Astrocyte (in vitro differentiated cells and primary cell): ENCODE data around the gene ST6GALNAC3.

ENCODE experiments used
- EZH2 ChIP-seq: IDR thresholded peaks from 2 replicates; pipeline ENCODE4 v1.6.1; 2012; ENCODE audit warnings: mild to moderate bottlenecking, low read length, inconsistent platforms; ENCODE audit not compliant: insufficient read depth
- TF ChIP-seq, protein P1 (sequence below): IDR thresholded peaks from 2 replicates; pipeline ENCODE4 v1.5.1; 2011; ENCODE audit warnings: low read depth, mild to moderate bottlenecking, inconsistent platforms, low read length, moderate library complexity; ENCODE audit not compliant: insufficient read depth

DNA sequence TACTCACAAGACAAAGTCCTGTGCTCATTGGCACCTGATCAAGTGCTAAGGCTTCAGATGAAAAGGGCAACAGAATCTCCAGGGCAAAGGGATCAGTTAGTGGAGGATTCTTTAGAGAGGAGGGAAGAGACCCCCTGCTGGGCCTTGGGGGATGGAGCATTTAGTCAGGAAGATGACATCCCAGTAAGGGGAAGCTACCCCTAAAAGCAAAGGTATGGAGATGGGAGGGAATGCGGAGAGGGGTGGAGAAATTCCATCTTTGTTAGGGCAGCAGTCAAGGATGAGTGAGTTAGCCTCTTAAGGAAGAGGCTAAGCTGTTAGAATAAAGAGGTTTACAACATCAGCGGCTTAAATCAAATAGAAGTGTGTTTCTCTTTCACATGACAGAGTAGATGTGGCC lies 67.4 kb downstream of the ST6GALNAC3 start:
- TF ChIP-seq, protein P1, sequence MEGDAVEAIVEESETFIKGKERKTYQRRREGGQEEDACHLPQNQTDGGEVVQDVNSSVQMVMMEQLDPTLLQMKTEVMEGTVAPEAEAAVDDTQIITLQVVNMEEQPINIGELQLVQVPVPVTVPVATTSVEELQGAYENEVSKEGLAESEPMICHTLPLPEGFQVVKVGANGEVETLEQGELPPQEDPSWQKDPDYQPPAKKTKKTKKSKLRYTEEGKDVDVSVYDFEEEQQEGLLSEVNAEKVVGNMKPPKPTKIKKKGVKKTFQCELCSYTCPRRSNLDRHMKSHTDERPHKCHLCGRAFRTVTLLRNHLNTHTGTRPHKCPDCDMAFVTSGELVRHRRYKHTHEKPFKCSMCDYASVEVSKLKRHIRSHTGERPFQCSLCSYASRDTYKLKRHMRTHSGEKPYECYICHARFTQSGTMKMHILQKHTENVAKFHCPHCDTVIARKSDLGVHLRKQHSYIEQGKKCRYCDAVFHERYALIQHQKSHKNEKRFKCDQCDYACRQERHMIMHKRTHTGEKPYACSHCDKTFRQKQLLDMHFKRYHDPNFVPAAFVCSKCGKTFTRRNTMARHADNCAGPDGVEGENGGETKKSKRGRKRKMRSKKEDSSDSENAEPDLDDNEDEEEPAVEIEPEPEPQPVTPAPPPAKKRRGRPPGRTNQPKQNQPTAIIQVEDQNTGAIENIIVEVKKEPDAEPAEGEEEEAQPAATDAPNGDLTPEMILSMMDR = no peak
- TF ChIP-seq EZH2 = no peak
